ENCODE results near the gene ADAMTS5.

Gene ADAMTS5

DNA sequence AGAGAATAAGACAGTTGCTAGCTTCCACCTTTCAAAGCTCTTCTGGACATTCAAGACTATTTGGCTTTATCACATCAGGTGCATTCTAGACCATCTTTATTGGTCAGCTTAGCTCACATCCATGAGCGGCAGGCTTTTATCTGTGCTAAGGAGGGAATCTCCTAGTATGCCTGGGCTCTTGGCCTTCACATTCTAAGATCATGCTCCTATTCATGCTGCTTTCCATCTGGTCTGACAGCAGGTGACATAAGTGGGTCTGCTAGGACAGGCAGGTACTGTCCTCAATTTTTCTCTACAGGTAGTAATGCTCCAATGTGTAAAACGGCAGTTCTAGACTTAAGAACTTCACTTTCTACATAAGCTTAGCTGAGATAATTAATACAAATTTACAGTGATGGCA lies 82.5 kb downstream of the ADAMTS5 start:
- no peak for DNase-seq

DNA sequence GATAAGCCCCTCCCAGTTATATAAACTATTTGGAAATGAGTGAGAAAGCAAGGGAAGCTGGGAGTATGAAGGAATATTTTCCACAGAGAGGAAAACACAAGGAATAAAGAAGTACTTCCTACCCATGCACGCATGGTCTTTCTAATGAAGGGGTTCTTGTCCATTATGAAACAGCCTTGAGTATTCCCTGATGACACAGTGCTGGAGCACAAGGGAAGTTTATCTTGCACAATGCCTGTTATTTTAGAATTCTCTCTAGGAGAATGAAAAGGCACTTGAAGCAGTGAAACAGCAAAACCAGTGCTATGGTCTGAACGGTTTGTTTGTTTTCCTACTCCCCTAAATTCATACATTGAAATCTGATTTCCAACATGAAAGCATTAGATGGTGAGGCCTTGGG lies 83.1 kb downstream of the ADAMTS5 start:
- no peak for DNase-seq

DNA sequence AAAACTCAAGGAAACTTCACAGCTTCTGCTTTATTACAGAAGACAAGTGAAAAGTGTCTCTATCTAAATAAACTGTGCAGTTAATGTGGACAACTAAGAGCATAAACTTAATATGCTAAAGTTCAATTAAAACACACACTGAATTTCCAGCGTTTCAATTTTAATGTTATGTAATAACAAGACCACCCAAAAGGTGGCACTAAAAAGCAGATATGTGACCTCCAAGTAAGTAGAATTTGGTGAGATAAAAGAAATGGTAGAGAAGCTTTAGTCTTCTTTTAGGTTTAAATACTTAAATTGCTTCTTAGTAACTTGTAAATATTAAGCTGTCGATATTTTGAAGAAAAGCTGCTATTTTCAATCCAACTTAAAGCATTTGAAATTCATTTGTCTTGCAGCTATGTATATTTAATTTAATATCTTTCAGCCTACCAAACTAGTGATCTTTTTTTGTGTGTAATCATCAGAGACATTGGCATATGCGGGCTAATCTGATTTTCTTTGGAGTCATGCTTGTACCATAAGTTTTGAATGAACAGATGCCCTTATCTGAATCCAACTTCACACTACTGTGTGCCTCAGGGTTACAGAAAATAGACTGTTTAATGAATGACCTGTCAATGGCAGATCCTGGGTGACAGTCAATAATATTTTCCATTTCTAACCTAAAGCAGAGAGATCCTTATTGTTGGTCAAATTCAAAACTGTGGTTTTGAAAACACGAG lies 85.2 kb downstream of the ADAMTS5 start:
- peak; percentile 45 for DNase-seq

DNA sequence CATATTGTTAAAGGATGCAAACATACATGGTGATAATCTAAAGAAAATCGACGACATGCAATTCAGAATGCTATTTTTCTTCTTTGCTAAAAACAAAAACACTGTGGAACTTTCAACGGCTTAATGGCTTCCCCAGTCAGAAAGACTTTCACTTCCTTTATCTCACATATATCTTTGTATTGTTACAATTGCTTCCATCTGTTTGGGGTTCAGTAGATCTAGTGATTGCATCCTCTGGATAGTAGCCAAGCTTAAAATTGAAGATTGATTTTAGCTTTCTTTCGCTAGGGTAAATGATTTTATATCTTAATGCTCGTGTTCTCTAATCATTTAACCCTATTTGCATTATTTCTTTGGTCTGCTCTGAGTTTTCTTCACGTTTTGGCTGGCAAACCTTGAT lies 89.9 kb downstream of the ADAMTS5 start:
- no peak for DNase-seq

DNA sequence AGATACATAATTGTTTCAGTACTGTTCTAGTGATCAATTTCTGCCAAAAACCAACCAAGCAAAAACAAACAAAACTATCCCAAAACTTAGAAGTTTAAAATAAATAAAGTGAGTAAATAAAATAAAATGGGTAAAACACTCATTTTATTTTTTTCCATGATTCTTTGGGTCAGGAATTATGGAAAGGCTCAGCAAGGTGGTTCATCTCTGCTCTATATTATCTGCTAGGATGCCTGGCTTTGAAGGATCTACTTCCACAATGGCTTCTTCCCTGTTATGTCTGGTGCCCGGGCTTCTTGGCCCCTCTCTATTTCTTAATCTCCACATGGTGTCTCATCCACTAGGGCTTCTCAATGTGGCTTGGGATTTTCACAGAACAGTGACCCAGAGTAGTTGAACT lies 92.5 kb downstream of the ADAMTS5 start:
- DNase-seq = no peak
